Measurements from ENCODE around the gene KMT2B. TPM values are rescaled to one million over a fixed set of nuclear protein-coding genes. Genes with fewer than 3 reads are reported as not detected.

KMT2B gene
- total RNA-seq, 1 experiment from 2014 or later: 32.2 TPM

DNA sequence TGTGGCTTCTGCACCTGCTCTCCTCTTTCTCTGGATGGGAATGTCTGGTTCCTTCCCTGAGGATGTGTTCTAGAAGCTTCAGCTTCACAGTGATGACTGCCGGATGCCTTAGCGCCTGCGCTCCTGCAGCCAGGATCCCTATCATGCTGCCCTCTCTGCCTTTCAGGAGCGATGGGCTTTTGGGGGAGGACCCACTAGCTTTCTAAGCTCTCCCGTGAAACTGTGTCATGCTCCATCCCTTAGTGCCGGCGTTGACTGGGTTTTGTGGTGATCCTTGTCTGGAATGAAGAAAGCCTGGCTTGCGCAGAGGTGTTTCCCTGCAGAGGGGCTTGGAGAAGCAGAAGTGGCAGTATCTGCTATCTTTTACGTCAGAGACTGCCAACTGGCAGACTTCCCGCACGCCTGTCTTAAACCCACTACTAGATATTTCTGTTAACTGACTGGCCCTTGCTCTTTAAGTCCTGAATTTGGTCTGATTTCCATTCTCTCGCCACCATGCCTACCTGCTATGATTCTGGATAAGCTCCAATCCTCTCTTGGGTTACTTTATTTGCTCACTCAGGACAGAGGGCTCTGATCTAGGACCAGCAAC lies 3.8 kb upstream of the KMT2B start:
- Histone ChIP-seq H4K20me1 (ENCODE audit: insufficient read depth) (peaks cover 6% of the 10 kb centered on the region), H3K9me2 (ENCODE audit: insufficient read depth) (no peaks in the 10 kb centered on the region), H3K4me3 (no peak overlapping the region), H3K9me3 (ENCODE audit: insufficient read depth, low read depth) (no peaks in the 10 kb centered on the region), H3K79me2 (ENCODE audit: low read depth) (peaks cover 21% of the 10 kb centered on the region), H3K4me2 (no peak overlapping the region), H3K4me1 (replicated peaks; ENCODE audit: insufficient read depth) (peaks cover 15% of the 10 kb centered on the region), H3F3A (ENCODE audit: insufficient read depth, low read depth) (peaks cover 6% of the 10 kb centered on the region; the same call in 1 of the 2 replicates), H2AFZ (no peak overlapping the region), H3K27ac (no peak overlapping the region), H3K36me3 (ENCODE audit: low read depth) (no peaks in the 10 kb centered on the region), H3K27me3 (ENCODE audit: insufficient read depth, low read depth) (no peaks in the 10 kb centered on the region)
- CTCF ChIA-PET: no interaction called here
- no peak for DNase-seq
- intact Hi-C loops (cut with micrococcal nuclease; ENCODE audit: unreplicated experiment): no loop called here
- POLR2A ChIA-PET (ENCODE audit: unreplicated experiment): no interaction called here
- no TSS peak for BruUV-seq (replicated peaks)
- TF ChIP-seq, protein P1, sequence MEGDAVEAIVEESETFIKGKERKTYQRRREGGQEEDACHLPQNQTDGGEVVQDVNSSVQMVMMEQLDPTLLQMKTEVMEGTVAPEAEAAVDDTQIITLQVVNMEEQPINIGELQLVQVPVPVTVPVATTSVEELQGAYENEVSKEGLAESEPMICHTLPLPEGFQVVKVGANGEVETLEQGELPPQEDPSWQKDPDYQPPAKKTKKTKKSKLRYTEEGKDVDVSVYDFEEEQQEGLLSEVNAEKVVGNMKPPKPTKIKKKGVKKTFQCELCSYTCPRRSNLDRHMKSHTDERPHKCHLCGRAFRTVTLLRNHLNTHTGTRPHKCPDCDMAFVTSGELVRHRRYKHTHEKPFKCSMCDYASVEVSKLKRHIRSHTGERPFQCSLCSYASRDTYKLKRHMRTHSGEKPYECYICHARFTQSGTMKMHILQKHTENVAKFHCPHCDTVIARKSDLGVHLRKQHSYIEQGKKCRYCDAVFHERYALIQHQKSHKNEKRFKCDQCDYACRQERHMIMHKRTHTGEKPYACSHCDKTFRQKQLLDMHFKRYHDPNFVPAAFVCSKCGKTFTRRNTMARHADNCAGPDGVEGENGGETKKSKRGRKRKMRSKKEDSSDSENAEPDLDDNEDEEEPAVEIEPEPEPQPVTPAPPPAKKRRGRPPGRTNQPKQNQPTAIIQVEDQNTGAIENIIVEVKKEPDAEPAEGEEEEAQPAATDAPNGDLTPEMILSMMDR (conservative IDR thresholded peaks at IDR 0.05): no peak
- TF ChIP-seq EZH2 (IDR thresholded peaks at IDR 0.05; ENCODE audit: low read depth): no peak

DNA sequence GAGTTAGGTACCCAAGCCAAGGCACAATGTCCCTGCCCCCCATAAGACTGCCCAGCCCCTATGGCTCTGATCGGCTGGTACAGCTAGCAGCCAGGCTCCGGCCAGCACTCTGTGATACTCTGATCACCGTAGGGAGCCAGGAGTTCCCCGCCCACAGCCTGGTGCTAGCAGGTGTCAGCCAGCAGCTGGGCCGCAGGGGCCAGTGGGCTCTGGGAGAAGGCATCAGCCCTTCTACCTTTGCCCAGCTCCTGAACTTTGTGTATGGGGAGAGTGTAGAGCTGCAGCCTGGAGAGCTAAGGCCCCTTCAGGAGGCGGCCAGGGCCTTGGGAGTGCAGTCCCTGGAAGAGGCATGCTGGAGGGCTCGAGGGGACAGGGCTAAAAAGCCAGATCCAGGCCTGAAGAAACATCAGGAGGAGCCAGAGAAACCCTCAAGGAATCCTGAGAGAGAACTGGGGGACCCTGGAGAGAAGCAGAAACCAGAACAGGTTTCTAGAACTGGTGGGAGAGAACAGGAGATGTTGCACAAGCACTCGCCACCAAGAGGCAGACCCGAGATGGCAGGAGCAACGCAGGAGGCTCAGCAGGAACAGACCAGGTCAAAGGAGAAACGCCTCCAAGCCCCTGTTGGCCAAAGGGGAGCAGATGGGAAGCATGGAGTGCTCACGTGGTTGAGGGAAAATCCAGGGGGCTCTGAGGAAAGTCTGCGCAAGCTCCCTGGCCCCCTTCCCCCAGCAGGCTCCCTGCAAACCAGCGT lies 3.0 kb upstream of the KMT2B start:
- Histone ChIP-seq H4K20me1 (ENCODE audit: insufficient read depth) (peaks cover 11% of the 10 kb centered on the region), H2AFZ (no peak overlapping the region), H3K79me2 (ENCODE audit: low read depth) (peaks cover 29% of the 10 kb centered on the region), H3K4me2 (peak overlapping the region; percentile 99), H3K36me3 (ENCODE audit: low read depth) (no peaks in the 10 kb centered on the region), H3K9me2 (ENCODE audit: insufficient read depth) (no peaks in the 10 kb centered on the region), H3K4me1 (replicated peaks; ENCODE audit: insufficient read depth) (peaks cover 20% of the 10 kb centered on the region), H3K27ac (no peak overlapping the region), H3K4me3 (no peak overlapping the region), H3K27me3 (ENCODE audit: insufficient read depth, low read depth) (no peaks in the 10 kb centered on the region), H3F3A (ENCODE audit: insufficient read depth, low read depth) (peaks cover 6% of the 10 kb centered on the region; the same call in 1 of the 2 replicates), H3K9me3 (ENCODE audit: insufficient read depth, low read depth) (no peaks in the 10 kb centered on the region)
- ChIA-PET POLR2A (ENCODE audit: unreplicated experiment) (interaction anchor here (0.6 kb wide), 1 partner anchor 1581 kb away, joined by 6 read pairs; no protein-coding TSS in a partner anchor), CTCF (no interaction called here)
- no TSS peak for BruUV-seq (replicated peaks)
- intact Hi-C loops (cut with micrococcal nuclease; ENCODE audit: unreplicated experiment): loop anchor here (5.0 kb wide), 1 partner anchor 397 kb away; no protein-coding TSS in a partner anchor
- no peak for DNase-seq
- TF ChIP-seq EZH2 (IDR thresholded peaks at IDR 0.05; ENCODE audit: low read depth): no peak
- TF ChIP-seq, protein P1 (conservative IDR thresholded peaks at IDR 0.05): no peak

DNA sequence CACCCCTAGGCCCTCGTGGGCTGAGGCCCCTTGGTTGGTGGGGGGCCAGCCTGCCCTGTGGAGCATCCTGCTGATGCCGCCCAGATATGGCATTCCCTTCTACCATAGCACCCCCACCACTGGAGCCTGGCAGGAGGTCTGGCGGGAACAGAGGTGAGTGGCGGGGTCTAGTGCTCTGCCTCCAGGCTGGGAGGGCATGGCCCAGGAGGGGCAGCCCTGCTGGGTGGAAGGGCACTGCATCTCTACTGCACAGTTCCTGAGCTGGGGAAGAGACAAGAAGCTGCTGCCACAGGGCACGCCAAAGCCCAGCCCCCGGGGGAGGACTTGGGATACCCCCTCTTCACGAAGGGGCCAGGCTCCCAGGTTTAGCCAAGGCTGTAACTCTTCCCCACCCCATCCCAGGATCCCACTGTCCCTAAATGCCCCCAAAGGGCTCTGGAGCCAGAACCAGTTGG lies 2.4 kb upstream of the KMT2B start:
- H3K4me1 ChIP-seq (replicated peaks; ENCODE audit: insufficient read depth): peaks cover 20% of the 10 kb centered on the region
- H3K36me3 ChIP-seq (ENCODE audit: low read depth): no peaks in the 10 kb centered on the region
- no peak overlapping the region for H3K27ac ChIP-seq
- peak overlapping the region; percentile 99; the same call in 1 of the 2 replicates for H2AFZ ChIP-seq
- ChIA-PET CTCF (no interaction called here), POLR2A (ENCODE audit: unreplicated experiment) (interaction anchor here (0.6 to 0.7 kb wide), 2 partner anchors 689 to 1581 kb away, joined by 4 to 6 read pairs; no protein-coding TSS in a partner anchor)
- no peaks in the 10 kb centered on the region for H3K27me3 ChIP-seq (ENCODE audit: insufficient read depth, low read depth)
- no peaks in the 10 kb centered on the region for H3K9me3 ChIP-seq (ENCODE audit: insufficient read depth, low read depth)
- no peak for DNase-seq
- H3K9me2 ChIP-seq (ENCODE audit: insufficient read depth): no peaks in the 10 kb centered on the region
- peaks cover 14% of the 10 kb centered on the region for H4K20me1 ChIP-seq (ENCODE audit: insufficient read depth)
- BruUV-seq (replicated peaks): no TSS peak
- H3K79me2 ChIP-seq (ENCODE audit: low read depth): peaks cover 34% of the 10 kb centered on the region
- peak overlapping the region; percentile 85; the same call in 1 of the 2 replicates for H3K4me3 ChIP-seq
- intact Hi-C loops (cut with micrococcal nuclease; ENCODE audit: unreplicated experiment): loop anchor here (5.0 kb wide), 1 partner anchor 398 kb away; no protein-coding TSS in a partner anchor
- TF ChIP-seq EZH2 (IDR thresholded peaks at IDR 0.05; ENCODE audit: low read depth): no peak
- TF ChIP-seq, protein P1 (conservative IDR thresholded peaks at IDR 0.05): no peak
- H3F3A ChIP-seq (ENCODE audit: insufficient read depth, low read depth): peaks cover 6% of the 10 kb centered on the region; the same call in 1 of the 2 replicates
- peak overlapping the region; percentile 99 for H3K4me2 ChIP-seq

Measured in PC-9 (cell line).